Measurements from ENCODE around the gene MGAT4C.

GRCh38 chr12:85998074-85998473, 258.1 kb downstream of the MGAT4C start:
- no peak for TF ChIP-seq POLR2AphosphoS5 (IDR thresholded peaks at IDR 0.05; ENCODE audit: low read depth, low read length)
- no peak for TF ChIP-seq POLR2A (IDR thresholded peaks at IDR 0.05; ENCODE audit: low read depth, low read length)
- no peak for TF ChIP-seq TAF1 (IDR thresholded peaks at IDR 0.05; ENCODE audit: low read depth, low read length)
- TF ChIP-seq SPI1 (IDR thresholded peaks at IDR 0.05; ENCODE audit: low read depth, low read length), result no peak
- no peak for TF ChIP-seq PAX5 (IDR thresholded peaks at IDR 0.05; ENCODE audit: insufficient read depth, low read length, severe bottlenecking)
